Astrocyte (in vitro differentiated cells and primary cell): ENCODE results near the gene BRI3.

Source experiments
- CTCF ChIP-seq: IDR thresholded peaks from 2 replicates; pipeline ENCODE4 v1.5.1; 2011; ENCODE audit warnings: low read depth, mild to moderate bottlenecking, inconsistent platforms, low read length, moderate library complexity; ENCODE audit not compliant: insufficient read depth
- EZH2 ChIP-seq: IDR thresholded peaks from 2 replicates; pipeline ENCODE4 v1.6.1; 2012; ENCODE audit warnings: mild to moderate bottlenecking, low read length, inconsistent platforms; ENCODE audit not compliant: insufficient read depth

DNA sequence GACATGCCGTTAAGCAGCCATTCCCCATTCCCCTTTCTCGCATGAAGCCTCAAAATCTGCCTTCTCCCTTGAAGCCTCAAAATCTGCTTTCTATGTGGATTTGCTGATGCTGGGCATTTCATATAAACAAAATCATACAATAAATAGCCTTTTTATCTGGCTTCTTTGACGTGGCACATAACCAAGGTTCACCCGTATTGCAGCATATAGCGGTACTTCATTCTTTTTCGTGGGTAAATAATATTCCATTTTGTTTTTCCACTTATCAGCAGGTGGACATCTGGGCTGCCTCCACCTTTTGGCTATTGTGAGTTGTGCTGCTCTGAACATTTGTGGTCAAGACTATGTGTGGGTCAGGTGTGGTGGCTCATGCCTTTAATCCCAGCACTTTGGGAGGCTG, 57.0 kb downstream of the BRI3 start:
- TF ChIP-seq CTCF (no peak), EZH2 (no peak)
